ENCODE results near the gene LMBR1L.

Gene LMBR1L

GRCh38 chr12:49051777-49052438 lies 58.7 kb downstream of the LMBR1L start:
- DNase-seq, result no peak

DNA sequence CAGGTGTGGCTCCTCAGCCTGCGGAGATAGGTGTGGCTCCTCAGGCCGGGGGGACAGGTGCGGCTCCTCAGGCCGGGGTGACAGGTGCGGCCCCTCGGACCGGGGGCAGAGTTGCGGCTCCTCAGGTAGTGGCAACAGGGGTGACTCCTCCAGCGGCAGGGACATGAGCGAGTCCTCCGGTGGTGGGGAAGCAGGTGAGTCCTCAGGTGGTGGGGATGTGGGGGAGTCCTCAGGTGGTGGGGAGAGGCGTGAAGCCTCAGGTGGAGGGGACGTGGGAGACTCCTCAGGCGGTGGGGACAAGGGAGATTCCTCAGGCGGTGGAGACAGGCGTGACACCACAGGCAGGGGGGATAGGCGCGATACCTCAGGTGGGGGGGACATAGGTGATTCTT lies 59.3 kb downstream of the LMBR1L start:
- DNase-seq, result no peak

DNA sequence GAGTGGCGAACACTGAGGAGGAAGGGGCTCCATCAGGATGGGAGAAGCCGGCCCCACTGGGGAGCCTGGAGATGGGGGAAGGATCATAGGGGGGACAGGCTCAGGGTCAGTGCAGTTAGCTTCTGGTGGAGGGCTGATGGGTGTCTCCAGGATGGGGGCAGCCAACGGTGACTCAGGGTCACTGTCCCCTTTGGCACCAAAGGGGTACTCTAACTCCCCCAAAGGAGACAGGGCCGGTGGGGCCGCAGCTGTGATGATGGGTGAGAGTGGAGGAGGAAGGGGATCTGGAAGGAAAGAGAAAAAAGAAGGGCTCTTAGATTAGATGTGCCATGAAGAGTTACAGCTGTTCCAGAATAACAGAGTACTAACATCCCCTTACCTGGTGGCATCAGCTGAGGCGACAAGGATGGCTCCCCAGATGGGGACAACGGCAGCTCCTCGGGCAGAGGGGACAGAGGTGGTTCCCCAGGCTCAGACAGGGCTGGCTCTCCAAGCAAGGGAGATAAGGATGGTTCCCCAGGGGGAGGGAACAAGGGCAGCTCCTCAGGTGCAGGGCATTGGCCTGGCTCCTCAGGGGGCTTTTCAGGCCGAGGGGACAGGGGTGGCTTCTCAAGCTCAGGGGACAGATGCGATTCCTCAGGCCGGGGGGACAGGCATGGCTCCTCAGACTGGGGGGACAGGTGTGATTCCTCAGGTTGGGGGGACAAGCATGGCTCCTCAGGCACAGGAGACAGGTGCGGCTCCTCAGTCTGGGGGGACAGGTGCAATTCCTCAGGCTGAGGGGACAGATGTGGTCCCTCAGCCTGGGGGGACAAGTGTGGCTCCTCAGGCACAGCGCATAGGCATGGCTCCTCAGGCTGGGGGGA lies 59.9 kb downstream of the LMBR1L start:
- DNase-seq, result no peak

GRCh38 chr12:49049566-49050224 lies 61.0 kb downstream of the LMBR1L start:
- DNase-seq, result no peak

DNA sequence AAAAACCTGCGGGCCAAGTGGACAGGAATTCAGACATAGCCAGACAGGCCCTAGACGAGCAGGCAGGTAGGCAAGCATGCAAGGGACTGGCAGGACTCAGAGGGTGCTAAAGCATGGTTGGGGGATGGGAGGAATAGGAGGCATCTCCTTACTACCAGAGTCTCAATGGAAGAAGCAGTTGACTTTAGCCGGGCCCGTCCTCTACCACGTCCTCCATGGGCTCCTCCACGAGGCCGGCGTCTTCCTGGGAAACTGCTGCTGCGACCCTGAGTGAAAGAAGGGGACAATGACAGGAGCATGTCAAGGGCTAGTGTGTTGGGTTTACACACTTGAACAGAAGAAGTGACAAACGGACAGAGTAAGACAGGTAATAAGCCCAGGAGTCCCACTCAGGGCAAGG lies 61.7 kb downstream of the LMBR1L start:
- no peak for DNase-seq
